Keratinocyte (primary cell): Measurements from ENCODE around the gene MKLN1.

Experiments used
- CTCF ChIP-seq, 3 experiments: IDR thresholded peaks in 1 of 3; conservative IDR thresholded peaks in 1 of 3; optimal IDR thresholded peaks in 1 of 3; 2 replicates in 2 of 3; 3 replicates in 1 of 3; pipeline versions ENCODE3 to v1.5.1; 2011; ENCODE audit warnings: low read length in 3 of 3, mild to moderate bottlenecking in 3 of 3, moderate library complexity in 2 of 3, control low read depth in 1 of 3, inconsistent platforms in 1 of 3; ENCODE audit not compliant: insufficient read depth in 2 of 3; ENCODE audit errors: extremely low read depth in 1 of 3
- EZH2 ChIP-seq: IDR thresholded peaks from one replicate; pipeline ENCODE4 v1.6.1; 2012; ENCODE audit warnings: inconsistent platforms, mild to moderate bottlenecking, low read length, moderate library complexity

GRCh38 chr7:131328377-131329175, 900 bp downstream of the MKLN1 start:
- TF ChIP-seq CTCF (optimal IDR thresholded peaks at IDR 0.05 in 1 of 3, IDR thresholded peaks at IDR 0.05 in 1 of 3, conservative IDR thresholded peaks at IDR 0.05 in 1 of 3; ENCODE audit: extremely low read depth in 1 of 3, insufficient read depth in 2 of 3, low read length in 3 of 3), result no peak
- no peak for TF ChIP-seq EZH2
